Stimulated activated CD8-positive, alpha-beta memory T cell treated with anti-CD3 and anti-CD28 coated beads, Interleukin-4, amount 100 ng/mL, for 4 hours (primary cell): Measurements from ENCODE around the gene CCDC157.

ENCODE experiments used
- DNase-seq, 2 donors: peaks; one replicate each; pipeline ENCODE4 v3.0.0-alpha.2; 2020; ENCODE audit warnings: low read depth in 2 of 2, low spot score in 1 of 2

Gene CCDC157

DNA sequence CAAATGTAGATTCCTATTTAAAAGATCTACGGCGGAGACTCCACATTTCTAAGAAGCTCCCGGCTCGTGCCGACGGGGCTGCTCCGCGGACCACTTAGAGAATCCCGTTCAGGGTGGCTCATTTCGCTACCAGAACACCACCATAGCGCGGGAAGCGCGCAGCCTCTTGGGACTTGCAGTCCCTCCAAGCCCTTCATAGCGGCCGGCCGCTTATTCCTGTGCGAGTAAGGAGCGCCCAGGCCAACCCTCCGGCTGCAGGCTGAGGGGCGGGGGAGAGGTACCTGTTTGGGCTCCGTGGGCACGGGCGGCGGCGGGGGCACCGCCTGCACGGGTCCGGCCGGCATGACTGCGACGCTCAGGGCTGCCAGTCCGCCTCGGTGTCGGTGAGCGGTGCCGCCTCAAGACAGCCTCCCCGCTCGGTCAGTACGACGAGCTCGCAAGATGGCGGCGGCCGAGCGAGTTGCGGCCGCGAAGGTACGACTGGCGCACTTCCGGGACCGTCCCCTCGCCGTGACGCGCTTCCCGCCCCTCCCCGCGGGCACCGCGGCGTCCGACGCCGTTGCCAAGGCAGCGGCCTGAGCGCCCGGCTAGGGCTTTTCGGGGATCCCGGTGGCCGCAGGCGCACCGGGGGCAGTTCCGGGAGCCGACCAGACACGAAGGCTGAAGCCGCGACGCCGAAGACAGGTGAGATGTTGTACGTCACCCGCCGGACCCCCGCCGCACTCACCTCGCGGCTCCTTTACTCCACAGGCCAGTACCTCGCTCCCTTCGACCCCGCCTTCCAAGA is at the start of gene CCDC157, which contains the start of gene SF3A1:
CCDC157 (plus strand) TSS at position 559 of the 787 bp plus-strand sequence. CDS start 8,994 bp downstream, outside the sequence.
SF3A1 (minus strand) TSS at position 446 of the 787 bp plus-strand sequence; CDS start at position 344, 102 bp downstream.
- peak; percentile 60 to 73 for DNase-seq

DNA sequence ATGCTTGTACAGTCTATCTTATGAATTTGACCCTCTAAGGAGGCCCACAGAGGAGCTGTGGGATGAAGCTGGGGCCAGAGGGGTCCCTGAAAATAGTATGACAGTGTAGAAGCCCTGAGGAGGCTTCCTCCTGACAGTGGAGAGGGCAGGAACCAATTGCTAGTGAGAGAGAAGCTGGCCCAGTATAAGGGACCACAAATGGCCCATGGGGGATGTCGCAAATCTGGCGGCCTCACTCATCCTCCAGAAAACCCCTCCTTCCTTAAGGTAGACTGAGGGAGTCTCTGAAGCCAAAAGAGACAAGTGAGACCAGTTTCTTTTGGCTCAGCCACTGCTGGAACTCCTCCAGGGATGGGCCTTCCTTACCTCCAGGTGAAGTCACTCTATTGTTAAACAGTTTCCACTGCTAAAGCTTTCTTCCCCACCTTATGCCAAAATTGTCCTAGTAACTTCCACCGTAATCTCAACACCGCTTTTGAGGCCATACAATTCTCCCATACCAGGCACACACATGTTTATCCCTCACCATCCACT is 49.7 kb upstream of the CCDC157 start:
- DNase-seq, result no peak

DNA sequence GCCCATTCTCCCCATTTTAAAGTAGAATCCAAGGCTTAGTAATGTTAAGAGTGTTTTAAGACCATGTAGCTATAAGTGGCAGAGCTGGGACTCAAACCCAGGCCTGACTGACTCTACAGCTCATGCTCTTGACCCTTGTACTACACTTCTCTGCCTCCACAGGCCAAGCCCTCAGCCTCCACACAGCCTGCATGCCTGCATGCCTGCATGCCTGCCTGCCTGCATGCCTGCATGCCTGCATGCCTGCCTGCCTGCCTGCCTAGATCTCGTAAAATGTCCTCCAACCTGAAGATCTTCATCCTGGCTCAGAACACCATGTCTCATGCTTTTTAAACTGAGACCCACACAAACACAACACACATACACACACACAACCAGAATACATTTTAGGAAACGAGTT is 48.7 kb upstream of the CCDC157 start:
- no peak for DNase-seq

DNA sequence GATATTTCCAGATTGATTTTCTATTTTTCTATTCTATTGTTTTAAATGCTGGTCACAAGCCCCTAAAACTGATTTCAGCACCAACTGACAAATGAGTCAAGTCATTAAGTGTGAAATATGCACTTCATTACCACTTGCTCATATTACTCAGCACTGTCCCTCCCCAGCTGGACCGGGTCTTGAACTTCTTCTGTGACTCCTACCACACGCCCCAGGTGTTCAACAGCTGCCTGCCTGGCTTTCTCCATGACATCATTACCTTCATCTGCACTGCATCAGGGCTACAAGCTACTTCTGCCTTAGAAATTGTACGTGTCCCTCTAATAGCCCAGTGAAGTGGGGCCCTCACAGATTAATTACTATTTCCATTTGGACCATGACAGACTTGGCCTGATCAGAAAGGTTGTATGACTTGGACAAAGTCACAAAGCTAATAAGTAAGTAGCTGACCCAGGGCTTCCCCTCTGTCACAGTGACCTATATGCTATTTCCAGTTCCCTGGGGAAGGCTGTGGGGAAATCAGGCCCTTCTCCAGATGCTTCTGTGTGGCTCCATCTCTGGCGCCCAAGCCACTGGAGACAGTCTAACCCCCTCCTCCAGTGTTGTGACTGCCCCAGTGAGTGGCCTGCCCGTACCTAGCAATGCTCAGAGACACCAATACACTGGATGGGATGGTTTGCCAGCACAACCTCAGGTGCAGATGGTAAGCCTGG is 48.1 kb upstream of the CCDC157 start:
- no peak for DNase-seq

DNA sequence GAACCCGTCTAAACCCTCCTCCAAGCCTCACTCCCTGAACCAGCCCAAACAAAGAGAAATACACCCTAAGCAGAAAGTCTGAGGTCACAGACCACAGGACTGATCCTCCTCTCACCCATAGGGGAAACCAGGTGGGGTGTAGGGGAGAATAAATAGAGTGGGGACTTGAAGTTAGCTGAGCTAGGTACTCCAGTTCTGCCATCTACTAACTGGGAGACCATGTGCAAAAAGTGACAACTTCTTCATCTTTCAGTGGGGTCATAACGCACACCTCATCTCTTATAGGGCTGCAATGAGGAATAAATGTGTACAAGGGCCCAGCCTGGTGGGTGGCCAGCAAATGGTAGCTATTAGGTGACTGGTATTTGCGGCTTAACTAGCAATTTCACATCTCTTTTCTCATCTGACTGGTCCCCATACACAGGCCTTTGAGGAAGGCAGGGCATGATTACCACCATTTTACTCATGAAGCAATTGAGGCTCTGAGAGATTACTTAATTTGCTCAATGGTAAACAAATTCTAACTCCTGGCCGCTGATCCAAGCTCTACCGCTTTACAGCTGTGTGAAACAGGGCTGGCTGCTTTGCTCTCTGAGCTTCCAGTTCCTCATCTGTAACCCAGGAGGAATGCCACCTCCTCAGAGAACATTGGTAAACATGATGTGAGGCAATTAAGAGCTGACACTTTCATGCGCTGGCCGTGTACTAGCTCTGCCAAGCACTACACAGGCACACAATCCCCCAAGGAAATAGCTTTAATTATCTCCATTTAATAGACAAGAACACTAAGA is 46.7 kb upstream of the CCDC157 start:
- DNase-seq, result no peak

DNA sequence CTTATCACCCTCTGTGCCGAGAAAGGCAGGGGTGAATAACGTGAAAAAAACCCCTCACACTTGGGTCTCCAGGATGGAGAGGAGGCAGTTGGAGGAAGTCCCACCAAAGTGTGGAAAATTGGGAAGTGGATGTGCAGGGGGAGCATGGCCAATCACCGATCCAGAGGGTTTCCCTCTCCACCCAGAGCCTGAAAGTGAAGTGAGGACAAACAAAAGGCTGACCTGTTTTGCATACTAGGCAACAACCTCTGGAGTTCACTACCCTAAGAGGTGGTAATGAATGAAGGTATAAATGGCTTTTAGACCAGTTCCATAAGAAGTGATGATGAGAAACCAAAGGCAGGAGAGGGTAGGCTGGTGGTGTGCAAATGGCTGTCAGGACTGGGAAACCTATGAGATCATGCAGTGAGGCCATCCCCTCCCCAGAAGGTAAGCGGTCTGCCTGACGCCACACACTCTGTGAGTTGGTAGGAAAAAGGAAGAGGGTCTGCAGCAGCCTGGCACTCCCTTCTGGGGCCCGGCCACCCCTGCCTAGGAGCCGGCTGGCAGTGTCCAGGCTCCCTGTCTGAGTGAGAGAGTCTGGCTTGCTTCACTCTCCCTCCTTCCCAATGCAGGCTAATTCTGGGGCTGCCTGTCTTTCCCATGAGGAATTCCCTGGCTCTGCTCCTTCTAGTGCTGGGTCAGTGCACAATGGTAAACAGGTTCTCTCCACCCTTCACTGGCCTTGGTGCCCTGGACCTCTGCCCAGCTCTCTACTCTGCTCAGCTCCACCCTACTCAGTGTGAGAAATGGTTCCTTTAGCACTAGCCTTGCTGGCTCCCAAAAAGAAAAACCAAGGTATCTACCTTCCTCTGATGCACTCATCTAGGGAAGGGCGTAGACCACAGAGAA is 45.7 kb upstream of the CCDC157 start:
- no peak for DNase-seq

DNA sequence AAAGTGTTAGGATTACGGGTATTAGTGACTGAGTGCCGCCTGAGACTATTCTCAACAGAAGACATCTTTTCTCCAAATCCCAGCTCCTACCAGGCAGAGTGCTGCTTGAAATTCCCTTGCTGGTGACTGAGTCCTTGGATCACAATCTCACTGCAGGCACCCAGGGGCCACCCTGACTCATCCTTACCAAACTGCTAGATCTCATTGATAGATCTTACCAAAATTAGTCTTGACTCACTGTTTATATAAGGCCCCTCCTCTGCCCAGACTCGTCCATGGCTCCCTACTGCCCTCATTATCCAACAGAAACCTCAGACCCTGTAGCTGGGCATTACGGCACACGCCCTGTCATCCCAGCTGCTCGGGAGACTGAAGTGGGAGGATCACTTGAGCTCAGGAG is 44.8 kb upstream of the CCDC157 start:
- DNase-seq, result no peak

DNA sequence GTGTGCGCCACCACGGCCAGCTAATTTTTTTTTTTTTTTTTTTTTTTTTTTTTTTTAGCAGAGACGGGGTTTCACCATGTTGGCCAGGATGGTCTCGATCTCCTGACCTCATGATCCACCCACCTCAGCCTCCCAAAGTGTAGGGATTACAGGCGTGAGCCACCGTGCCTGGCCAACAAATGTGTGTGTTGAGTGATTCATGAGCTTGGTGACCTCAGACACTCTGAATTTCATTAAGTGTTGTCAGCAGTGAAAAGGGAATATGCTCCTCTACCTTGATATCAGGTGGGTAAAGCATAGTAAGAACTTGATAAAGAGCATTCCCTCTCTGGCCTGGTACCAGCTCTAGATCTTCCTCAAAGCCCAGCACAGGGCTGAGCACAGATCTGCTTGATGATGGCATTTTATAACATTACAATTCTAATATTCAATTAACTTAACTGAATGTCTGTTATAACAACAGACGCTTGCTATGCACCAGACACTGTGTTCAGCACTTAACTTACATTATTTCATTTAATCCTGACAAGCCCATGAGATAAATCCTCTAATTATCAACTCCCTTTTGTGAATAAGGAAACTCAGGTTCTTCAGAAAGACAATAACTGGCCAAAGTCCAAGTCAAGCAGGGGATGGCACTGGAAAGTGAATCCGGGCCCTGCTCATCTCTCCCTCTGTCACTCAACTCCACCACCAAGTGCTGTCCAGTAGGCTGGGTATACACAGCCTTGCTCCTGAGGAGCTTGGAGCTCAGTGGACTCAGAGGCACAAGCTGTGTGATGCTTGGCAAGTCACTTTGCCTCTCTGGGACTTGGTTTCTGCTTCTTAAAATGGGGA is 43.1 kb upstream of the CCDC157 start:
- no peak for DNase-seq

DNA sequence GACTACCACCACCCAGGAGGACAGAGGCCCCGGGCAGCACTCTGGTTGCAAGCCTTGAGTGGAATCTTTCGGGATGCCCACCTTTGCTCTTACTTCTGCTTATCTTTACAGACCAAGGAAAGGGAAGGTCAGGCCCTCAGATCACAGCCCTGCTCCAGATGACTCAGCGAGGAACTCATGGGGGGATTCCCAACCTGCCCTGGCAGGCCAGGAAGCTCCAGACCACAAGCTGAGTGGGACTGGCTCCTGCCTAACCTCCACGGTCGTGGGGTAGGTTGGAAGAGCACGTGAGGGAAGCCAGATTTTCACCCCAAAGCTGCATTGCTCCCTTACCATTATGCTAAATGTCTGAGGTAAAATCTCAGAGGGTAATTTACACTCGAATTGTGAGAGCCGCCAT is 41.9 kb upstream of the CCDC157 start:
- DNase-seq, result peak in 1 of 2 donors; percentile 27

DNA sequence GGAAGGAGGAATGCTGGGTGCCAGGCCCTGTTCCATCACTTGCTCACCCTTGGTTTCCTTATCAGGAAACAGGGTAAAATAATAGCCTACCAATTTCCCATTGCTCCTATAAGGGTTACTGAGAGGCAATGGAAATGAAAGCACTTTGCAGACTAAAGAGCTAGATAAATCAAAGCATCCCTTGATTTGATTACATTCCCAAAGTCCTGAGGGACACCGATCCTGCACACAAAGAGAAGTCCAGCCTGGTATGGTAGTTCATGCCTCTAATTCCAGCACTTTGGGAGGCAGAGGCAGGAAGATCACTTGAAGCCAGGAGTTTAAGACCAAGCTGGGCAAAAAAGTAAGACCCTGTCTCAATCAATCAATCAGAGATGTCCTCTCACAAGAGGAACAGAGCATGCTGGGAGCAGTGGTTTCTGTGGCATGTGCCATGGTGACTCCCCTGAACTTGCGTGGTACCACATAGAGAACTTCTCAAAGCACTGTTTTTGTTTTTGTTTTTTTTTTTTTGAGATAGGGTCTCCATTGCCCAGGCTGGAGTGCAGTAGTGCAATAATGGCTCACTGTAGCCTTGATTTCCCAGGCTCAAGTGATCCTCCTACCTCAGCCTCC is 40.7 kb upstream of the CCDC157 start:
- DNase-seq, result no peak

DNA sequence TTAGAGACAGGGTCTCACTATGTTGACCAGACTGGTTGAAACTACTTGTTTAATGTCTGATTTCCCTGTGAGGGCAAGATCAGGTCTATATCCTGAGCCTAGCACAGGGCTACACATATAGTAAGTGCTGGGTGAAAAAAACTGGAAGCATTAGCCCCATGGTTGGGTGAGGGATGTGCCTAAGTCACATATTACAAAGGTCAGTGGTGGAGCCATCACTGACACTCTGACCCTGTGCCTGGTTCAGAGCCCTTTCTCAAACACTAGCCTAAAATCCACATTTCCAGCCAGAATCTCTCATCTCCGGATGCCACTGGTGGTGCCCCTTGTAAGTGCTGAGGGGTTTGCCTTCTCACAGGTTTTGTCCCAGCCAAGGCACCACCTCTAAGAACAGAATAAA is 39.0 kb upstream of the CCDC157 start:
- DNase-seq, result no peak

DNA sequence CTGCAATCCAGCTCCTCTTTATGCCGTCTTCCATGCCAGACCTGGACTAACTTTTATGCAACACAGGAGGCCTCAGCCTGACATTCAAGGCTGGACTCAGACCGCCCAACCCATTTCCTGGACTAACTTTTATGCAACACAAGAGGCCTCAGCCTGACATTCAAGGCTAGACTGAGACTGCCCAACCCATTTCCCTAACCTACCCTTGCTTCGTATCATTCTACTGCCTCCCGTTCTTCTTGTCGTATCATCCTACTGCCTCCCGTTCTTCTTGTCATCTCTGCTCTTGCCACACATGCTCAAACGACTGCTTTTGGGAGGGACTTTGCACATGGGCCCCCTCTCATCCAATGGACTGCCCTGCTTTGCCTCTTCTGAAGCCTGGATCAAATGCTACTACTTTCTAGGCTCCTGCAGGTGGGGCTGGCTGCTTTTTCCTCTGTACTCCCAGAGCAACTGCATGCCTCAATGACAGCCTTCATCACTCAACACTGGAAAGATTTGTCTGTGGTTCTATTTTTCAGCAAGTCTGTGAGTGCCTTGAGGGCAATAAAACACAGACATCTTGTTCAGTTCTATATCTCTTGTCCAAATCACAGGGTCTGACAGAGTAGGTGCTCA is 37.9 kb upstream of the CCDC157 start:
- DNase-seq, result no peak

DNA sequence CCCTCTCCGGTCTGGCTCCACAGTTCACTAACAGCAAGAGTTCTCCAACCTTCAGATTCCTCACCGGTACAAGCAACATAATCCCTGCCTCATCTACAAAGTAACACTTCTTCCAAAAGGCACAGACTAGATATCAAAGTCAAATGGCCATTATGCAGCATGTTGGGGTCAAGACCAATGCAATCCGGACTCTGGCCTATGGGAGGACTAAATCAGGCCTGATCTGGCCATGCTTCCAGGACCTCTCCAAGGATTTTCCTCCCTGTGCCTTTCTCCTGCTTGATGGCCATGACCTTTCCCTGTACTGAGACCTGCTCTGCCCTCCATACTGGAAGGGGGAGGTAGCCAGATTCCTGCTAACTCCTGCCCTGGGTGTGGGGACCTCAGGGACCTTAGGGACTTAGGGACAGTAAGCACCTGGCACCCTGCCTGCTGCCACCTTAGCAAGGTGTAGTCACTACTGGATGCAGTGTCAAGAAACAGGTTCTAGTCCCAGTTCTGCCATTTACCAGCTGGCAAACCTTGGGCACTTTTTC is 36.7 kb upstream of the CCDC157 start:
- no peak for DNase-seq

DNA sequence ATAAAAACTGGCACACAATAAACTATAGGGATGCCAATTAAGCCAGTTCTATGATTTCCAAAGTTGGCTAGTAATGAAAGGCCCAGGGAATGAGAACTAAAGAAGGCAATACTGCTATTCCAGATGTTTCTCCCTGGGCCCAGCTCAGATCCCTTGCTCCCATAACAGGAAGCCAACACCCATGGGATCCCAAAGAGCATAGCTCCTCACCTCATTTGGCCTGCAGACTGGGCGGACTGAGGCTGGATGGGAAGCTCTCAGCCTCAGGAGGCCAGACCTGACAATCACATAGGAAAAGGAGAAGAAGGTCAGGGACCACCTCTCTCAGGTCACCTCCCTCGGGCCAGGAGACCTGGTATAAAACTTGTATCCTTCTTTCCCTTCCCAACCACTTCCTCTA is 35.3 kb upstream of the CCDC157 start:
- DNase-seq, result no peak

DNA sequence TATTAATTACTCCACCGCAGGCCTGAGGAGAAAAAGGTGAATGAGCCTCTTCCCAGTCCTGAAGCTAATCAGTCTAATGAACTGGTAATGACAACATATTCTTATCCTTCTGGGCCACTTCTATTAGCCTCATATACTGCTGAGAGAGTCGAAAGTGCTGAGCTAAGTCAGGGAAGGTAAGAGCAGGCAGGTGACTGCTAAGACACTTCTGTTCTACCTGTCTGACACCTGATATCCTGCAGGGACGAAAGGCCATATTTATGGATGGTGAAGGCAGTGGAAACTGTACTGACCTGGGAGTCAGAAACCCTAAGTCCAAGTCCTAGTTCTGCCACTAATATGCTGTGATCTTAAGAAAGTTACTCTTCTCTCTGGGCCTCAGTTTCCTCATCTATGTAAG is 33.6 kb upstream of the CCDC157 start:
- no peak for DNase-seq

DNA sequence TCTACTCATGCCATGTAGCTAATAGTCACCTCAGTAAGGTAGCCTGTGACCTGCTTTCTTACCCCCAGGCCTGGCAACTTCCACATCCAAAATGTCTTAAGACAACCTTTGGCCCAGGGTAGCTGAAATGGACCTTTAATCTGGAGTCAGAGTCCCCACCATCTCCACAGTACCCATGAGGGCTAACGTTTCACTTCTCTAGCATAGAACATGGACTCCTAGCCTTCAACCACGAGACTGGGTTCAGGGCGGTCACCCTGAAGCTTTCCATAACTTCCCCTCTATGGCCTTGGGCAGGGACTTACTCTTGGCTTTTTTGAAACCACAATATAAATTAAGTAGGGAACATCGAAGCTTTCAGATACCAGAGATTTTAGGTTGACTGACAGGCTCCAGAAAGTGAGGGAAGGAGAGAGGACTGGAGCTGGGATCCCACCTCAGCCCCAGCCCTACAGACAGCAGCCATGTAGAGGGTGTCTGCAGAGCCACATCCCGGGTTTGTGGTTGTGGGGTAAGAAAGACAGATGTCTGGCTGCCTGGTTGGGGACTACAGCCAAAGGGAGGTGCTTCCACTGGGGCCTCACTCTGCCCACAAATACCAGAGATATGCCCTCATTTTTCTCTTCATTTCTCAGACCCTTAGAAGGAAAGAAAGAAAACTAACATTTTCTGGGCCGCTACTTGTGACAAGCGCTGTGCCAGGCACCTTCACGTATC is 32.6 kb upstream of the CCDC157 start:
- DNase-seq, result no peak

DNA sequence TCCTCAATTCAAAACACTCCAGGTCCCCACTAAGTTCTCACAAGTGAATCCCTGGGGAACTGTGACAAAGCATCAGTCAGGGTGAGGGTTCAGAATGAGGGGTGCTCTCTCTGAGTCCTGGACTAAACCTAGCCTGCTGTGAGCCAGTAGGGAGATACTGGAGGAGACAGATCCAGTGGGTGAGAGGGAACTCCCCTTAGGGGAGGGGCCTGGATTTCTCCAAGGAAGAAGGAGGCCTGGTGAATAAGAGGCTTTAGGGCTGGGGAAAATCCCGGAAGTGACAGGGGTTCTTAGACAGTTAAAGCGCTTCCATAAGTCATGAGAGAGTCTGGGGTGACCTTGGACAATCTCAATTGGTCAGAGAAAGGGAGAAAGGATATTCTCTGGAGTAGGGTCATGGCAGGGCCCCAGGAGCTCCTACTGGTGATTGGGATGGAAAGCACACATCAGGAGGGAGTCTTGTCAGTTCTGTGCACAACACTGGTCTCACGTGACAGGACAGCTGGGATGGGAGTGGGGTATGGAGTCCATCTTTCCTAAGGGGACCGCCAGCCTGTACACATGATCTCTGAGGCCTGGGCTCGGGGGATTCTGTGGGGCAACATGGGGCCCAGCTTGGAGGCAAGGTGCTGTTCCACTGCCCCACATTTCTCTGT is 31.6 kb upstream of the CCDC157 start:
- no peak for DNase-seq
